Sigmoid colon (tissue), 7 donors: ENCODE results near the gene TFCP2L1. TPM values are rescaled to one million over a fixed set of nuclear protein-coding genes. Genes with fewer than 3 reads are reported as not detected.
A peak's percentile ranks its signal among the peaks of the same experiment; 100 is the strongest.

Experiments used
- DNase-seq: peaks from one replicate; pipeline ENCODE4 v3.0.0-alpha.2; 2019
- H3K27ac ChIP-seq, 4 donors: fragments of 200-600 bp; sonication (generic); one replicate each; pipeline ENCODE4 v1.5.1; 2016 to 2019; ENCODE audit warnings: mild to moderate bottlenecking in 1 of 4
- H3K27me3 ChIP-seq, 3 donors: fragments of 200-600 bp; sonication (generic); one replicate each; pipeline ENCODE4 v1.5.1; 2019; ENCODE audit warnings: mild to moderate bottlenecking in 1 of 3
- H3K36me3 ChIP-seq, 4 donors: fragments of 200-600 bp; sonication (generic); one replicate each; pipeline ENCODE4 v1.5.1; 2016 to 2019
- H3K4me1 ChIP-seq, 4 donors: fragments of 200-600 bp; sonication (generic); one replicate each; pipeline ENCODE4 v1.5.1; 2017 to 2019
- H3K4me3 ChIP-seq, 4 donors: fragments of 200-600 bp; sonication (generic); one replicate each; pipeline ENCODE4 v1.5.1; 2017 to 2019; ENCODE audit warnings: mild to moderate bottlenecking in 2 of 4, moderate library complexity in 1 of 4
- H3K9me3 ChIP-seq, 4 donors: fragments of 200-600 bp in 3 of 4; sonication (generic) in 3 of 4; one replicate each; pipeline versions ENCODE4 v1.5.1 to v1.6.1; 2013 to 2019
- EP300 ChIP-seq, 4 donors: sonication (generic); formaldehyde crosslinking; IDR thresholded peaks; one replicate each; pipeline ENCODE4 v1.6.1; 2017; ENCODE audit warnings: antibody characterized with exemption in 4 of 4
- POLR2A ChIP-seq, 2 donors: fragments of 450-650 bp; IDR thresholded peaks; one replicate each; pipeline ENCODE4 v1.6.1; 2016; ENCODE audit warnings: antibody characterized with exemption in 2 of 2, mild to moderate bottlenecking in 2 of 2, moderate library complexity in 2 of 2
- POLR2AphosphoS5 ChIP-seq, 4 donors: sonication (generic); formaldehyde crosslinking; IDR thresholded peaks; one replicate each; pipeline ENCODE4 v1.6.1; 2017; ENCODE audit warnings: antibody characterized with exemption in 4 of 4
- WGBS, 2 donors: extraction: QIAGEN DNeasy Blood & Tissue Kit; methylation state at CpG; one replicate each; pipeline ENCODE4 v1.1.7; 2013; 5-methylcytosine and 5-hydroxymethylcytosine counted together
- intact Hi-C: fragments of 100-400 bp; cut with DNase I; formaldehyde crosslinking; loops from one replicate; pipeline ENCODE4 v1.15.1; 2023
- polyA plus RNA-seq, 3 donors: library from polyadenylated mRNA; stranded (reverse); fragments of 200-250 nt; gene quantifications; one replicate each; pipeline ENCODE4 v1.2.3, GENCODE V29; 2013
- total RNA-seq, 4 donors: library from RNA; depleted of rRNA; stranded (reverse); fragments of >200 nt; gene quantifications; one replicate each; pipeline ENCODE4 v1.1.0, GENCODE V29; 2016
- TF ChIP-seq, protein P1 (sequence below), 4 experiments: fragments of 450-650 bp in 3 of 4; fragments of 200-600 bp in 1 of 4; IDR thresholded peaks; one replicate each; pipeline ENCODE4 v1.5.1; 2016 to 2019; ENCODE audit warnings: antibody characterized with exemption in 4 of 4, mild to moderate bottlenecking in 3 of 4, moderate library complexity in 2 of 4
- donor health status: healthy with polysubstance abuse.
- donor health status: Bipolar disorder and iron deficiency.
- donor health status: healthy.

Gene TFCP2L1
- total and polyA plus RNA-seq, 7 donors, result 0.14 to 35.5 (median 0.55) TPM

DNA sequence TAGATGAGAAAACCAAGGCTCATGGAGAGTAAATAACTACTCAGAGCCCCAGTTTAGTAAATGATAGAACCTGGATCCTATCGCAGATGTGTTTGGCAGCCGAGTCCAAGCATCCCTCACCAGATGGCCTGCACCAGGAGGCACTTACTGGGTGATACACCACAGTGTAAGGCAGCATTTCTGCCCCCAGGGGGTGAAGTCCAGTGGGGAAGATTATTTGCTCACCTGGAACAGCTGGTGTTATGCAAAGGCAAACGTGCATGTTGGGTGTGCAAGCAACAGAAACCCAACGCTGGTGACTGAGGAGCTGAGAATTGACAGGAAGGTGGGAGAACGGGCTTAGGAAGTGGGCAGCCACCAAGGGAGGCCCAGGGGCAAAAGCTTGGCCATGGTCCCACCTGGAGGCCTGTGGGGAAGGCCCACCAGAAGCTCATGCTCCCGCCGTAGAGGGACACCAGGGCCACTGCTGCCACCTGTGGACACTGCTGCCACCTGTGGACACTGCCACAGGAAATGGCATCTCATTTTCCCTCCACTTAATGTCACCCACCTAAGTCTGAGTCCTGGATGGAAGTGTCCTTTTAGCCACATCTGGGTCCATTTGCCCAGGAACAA, 100.6 kb downstream of the TFCP2L1 start:
- H3K4me1 ChIP-seq, result no peaks in the 10 kb centered on the region
- intact Hi-C loops, result no loop called here
- H3K27me3 ChIP-seq, result no peaks in the 10 kb centered on the region
- no peak overlapping the region for H3K4me3 ChIP-seq
- 65 to 67% methylated on average over 7 of the region's 7 CpGs for WGBS, 2 donors
- DNase-seq, result peak; percentile 51
- no peaks in the 10 kb centered on the region for H3K36me3 ChIP-seq
- TF ChIP-seq EP300 (IDR thresholded peaks at IDR 0.05) (no peak), POLR2AphosphoS5 (IDR thresholded peaks at IDR 0.05) (no peak), POLR2A (IDR thresholded peaks at IDR 0.05) (no peak)
- TF ChIP-seq, protein P1, sequence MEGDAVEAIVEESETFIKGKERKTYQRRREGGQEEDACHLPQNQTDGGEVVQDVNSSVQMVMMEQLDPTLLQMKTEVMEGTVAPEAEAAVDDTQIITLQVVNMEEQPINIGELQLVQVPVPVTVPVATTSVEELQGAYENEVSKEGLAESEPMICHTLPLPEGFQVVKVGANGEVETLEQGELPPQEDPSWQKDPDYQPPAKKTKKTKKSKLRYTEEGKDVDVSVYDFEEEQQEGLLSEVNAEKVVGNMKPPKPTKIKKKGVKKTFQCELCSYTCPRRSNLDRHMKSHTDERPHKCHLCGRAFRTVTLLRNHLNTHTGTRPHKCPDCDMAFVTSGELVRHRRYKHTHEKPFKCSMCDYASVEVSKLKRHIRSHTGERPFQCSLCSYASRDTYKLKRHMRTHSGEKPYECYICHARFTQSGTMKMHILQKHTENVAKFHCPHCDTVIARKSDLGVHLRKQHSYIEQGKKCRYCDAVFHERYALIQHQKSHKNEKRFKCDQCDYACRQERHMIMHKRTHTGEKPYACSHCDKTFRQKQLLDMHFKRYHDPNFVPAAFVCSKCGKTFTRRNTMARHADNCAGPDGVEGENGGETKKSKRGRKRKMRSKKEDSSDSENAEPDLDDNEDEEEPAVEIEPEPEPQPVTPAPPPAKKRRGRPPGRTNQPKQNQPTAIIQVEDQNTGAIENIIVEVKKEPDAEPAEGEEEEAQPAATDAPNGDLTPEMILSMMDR (IDR thresholded peaks at IDR 0.05), result no peak
- H3K9me3 ChIP-seq, result no peaks in the 10 kb centered on the region
- H3K27ac ChIP-seq, result no peak overlapping the region

DNA sequence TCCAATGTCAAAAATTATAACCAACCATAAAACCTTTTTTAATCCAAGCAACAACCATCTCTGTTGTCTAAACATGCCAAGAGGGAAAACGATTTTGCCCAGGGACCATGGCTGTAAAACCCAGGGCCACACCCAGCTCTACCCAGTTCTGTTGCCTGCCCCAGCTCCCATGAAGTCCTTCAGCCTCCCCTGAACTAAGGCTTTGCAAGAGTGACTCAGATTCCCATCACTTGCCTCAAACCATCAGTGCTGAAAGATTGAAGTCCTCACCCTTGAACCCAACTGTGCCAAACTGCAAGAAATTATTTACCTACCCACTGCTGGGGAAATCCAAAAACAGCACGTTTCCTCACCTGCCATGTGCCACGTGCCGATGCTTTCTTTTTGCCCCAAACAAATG, 102.5 kb downstream of the TFCP2L1 start:
- Histone ChIP-seq H3K4me1 (no peaks in the 10 kb centered on the region), H3K27ac (no peak overlapping the region), H3K9me3 (no peaks in the 10 kb centered on the region), H3K36me3 (no peaks in the 10 kb centered on the region), H3K4me3 (no peak overlapping the region), H3K27me3 (no peaks in the 10 kb centered on the region)
- intact Hi-C loops, result no loop called here
- DNase-seq, result no peak
- TF ChIP-seq EP300 (IDR thresholded peaks at IDR 0.05), result no peak
- TF ChIP-seq, protein P1 (IDR thresholded peaks at IDR 0.05), result no peak
- no peak for TF ChIP-seq POLR2AphosphoS5 (IDR thresholded peaks at IDR 0.05)
- no peak for TF ChIP-seq POLR2A (IDR thresholded peaks at IDR 0.05)
- WGBS, 2 donors, result 56 to 74% methylated on average over 4 of the region's 4 CpGs

DNA sequence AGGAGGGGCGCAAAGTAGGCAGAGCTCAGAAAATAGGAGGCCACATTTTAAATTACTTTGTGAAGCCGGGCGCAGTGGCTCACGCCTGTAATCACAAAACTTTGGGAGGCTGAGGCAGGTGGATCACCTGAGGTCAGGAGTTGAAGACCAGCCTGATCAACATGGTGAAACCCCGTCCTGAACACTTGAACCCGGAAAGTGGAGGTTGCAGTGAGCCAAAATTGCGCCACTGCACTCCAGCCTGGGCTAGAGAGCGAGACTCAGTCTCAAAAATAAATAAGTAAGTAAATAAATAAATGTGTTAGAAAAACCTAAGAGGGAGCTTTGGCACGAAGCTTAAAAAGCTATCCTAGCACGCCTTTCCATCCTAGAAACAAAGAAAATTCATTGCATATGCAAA, 105.5 kb downstream of the TFCP2L1 start:
- H3K27me3 ChIP-seq, result no peaks in the 10 kb centered on the region
- WGBS, 2 donors, result 92 to 93% methylated on average over 10 of the region's 10 CpGs
- no peaks in the 10 kb centered on the region for H3K36me3 ChIP-seq
- H3K4me1 ChIP-seq, result no peaks in the 10 kb centered on the region
- no peak for TF ChIP-seq POLR2A (IDR thresholded peaks at IDR 0.05)
- TF ChIP-seq POLR2AphosphoS5 (IDR thresholded peaks at IDR 0.05), result no peak
- TF ChIP-seq, protein P1 (IDR thresholded peaks at IDR 0.05), result no peak
- TF ChIP-seq EP300 (IDR thresholded peaks at IDR 0.05), result no peak
- H3K4me3 ChIP-seq, result no peak overlapping the region
- no peak for DNase-seq
- H3K9me3 ChIP-seq, result no peaks in the 10 kb centered on the region
- intact Hi-C loops, result no loop called here
- no peak overlapping the region for H3K27ac ChIP-seq

DNA sequence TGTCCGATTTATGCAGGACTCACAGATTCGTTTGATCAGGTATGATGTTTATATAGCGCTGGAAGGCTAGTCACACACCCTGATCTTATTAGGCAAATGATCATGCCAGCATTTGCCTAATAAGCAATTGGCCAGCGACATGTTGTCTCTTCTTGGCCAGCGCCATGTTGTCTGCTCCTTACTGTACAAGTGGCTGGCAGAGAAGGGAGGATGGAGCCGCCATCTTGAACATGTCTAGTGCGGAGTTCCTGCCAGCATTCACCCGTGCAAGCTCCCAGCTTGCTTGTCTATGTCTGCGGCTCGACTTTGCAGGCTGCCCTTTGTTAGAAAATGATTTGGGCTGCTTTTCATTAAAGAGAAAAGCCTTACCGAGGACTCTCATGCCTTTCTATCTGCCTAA, 106.3 kb downstream of the TFCP2L1 start:
- no peaks in the 10 kb centered on the region for H3K4me1 ChIP-seq
- no peak for DNase-seq
- TF ChIP-seq EP300 (IDR thresholded peaks at IDR 0.05) (no peak), POLR2AphosphoS5 (IDR thresholded peaks at IDR 0.05) (no peak), POLR2A (IDR thresholded peaks at IDR 0.05) (no peak)
- TF ChIP-seq, protein P1 (IDR thresholded peaks at IDR 0.05), result no peak
- intact Hi-C loops, result no loop called here
- H3K27ac ChIP-seq, result no peak overlapping the region
- H3K36me3 ChIP-seq, result no peaks in the 10 kb centered on the region
- no peak overlapping the region for H3K4me3 ChIP-seq
- no peaks in the 10 kb centered on the region for H3K9me3 ChIP-seq
- WGBS, 2 donors, result 93 to 95% methylated on average over 11 of the region's 11 CpGs
- no peaks in the 10 kb centered on the region for H3K27me3 ChIP-seq

DNA sequence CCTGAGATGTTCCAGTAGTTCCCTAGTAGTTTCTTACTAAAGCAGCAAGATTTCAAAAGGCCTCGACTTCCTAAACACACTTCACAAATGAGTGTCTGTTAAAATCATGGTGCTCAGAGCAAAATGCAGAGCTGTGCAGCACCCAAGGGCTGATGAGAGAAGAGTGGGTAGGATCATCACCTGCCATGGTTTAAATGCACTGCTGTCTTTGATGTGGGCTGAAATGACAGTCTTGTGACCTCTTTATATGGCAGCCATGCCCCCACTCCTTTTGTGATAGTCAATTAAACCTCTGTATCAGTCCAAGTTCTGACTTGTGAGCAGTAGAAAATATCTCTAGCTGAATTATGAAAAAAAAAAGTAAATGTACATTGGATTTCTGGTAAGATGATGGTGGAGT, 107.1 kb downstream of the TFCP2L1 start:
- no peak for DNase-seq
- Histone ChIP-seq H3K4me3 (no peak overlapping the region), H3K4me1 (no peaks in the 10 kb centered on the region), H3K36me3 (no peaks in the 10 kb centered on the region), H3K27me3 (no peaks in the 10 kb centered on the region), H3K9me3 (no peaks in the 10 kb centered on the region), H3K27ac (no peak overlapping the region)
- WGBS, 2 donors, result 80 to 87% methylated on average over 1 of the region's 1 CpG
- intact Hi-C loops, result no loop called here
- TF ChIP-seq, protein P1 (IDR thresholded peaks at IDR 0.05), result no peak
- TF ChIP-seq POLR2A (IDR thresholded peaks at IDR 0.05), result no peak
- TF ChIP-seq POLR2AphosphoS5 (IDR thresholded peaks at IDR 0.05), result no peak
- no peak for TF ChIP-seq EP300 (IDR thresholded peaks at IDR 0.05)
